Measurements from ENCODE around the gene GATA5. TPM values are rescaled to one million over a fixed set of nuclear protein-coding genes. Genes with fewer than 3 reads are reported as not detected.

GATA5 gene
- total RNA-seq, 1 experiment from 2014 or later, result not detected

- Mint-ChIP-seq H3K4me1 (ENCODE audit: low read depth, unreplicated experiment) (no peaks in the 10 kb centered on the region), H3K36me3 (ENCODE audit: insufficient read depth, unreplicated experiment) (no peaks in the 10 kb centered on the region), H3K4me3 (ENCODE audit: low read depth, unreplicated experiment) (no peak overlapping the region), H3K27ac (ENCODE audit: unreplicated experiment) (no peak overlapping the region), H3K9me3 (ENCODE audit: low read depth, unreplicated experiment) (no peaks in the 10 kb centered on the region), H3K27me3 (ENCODE audit: unreplicated experiment) (peaks cover 83% of the 10 kb centered on the region)
- BruUV-seq (replicated peaks), result no TSS peak
- no peak for TF ChIP-seq CTCF (IDR thresholded peaks at IDR 0.05; ENCODE audit: unreplicated experiment)
- no peak for DNase-seq
- CTCF ChIA-PET, result no interaction called here
- intact Hi-C loops (cut with micrococcal nuclease; ENCODE audit: unreplicated experiment), result no loop called here
These were observed 17.2 kb downstream of the GATA5 start for GRCh38 chr20:62458275-62459251.

- no peak overlapping the region for H3K27ac Mint-ChIP-seq (ENCODE audit: unreplicated experiment)
- H3K4me1 Mint-ChIP-seq (ENCODE audit: low read depth, unreplicated experiment), result no peaks in the 10 kb centered on the region
- TF ChIP-seq CTCF (IDR thresholded peaks at IDR 0.05; ENCODE audit: unreplicated experiment), result no peak
- H3K27me3 Mint-ChIP-seq (ENCODE audit: unreplicated experiment), result peaks cover 88% of the 10 kb centered on the region
- no peak overlapping the region for H3K4me3 Mint-ChIP-seq (ENCODE audit: low read depth, unreplicated experiment)
- no peak for DNase-seq
- CTCF ChIA-PET, result no interaction called here
- intact Hi-C loops (cut with micrococcal nuclease; ENCODE audit: unreplicated experiment), result no loop called here
- no peaks in the 10 kb centered on the region for H3K9me3 Mint-ChIP-seq (ENCODE audit: low read depth, unreplicated experiment)
- BruUV-seq (replicated peaks), result no TSS peak
- no peaks in the 10 kb centered on the region for H3K36me3 Mint-ChIP-seq (ENCODE audit: insufficient read depth, unreplicated experiment)
These were observed 18.0 kb downstream of the GATA5 start for GRCh38 chr20:62457831-62458230.

- Mint-ChIP-seq H3K27ac (ENCODE audit: unreplicated experiment) (no peak overlapping the region), H3K36me3 (ENCODE audit: insufficient read depth, unreplicated experiment) (no peaks in the 10 kb centered on the region), H3K9me3 (ENCODE audit: low read depth, unreplicated experiment) (no peaks in the 10 kb centered on the region), H3K4me3 (ENCODE audit: low read depth, unreplicated experiment) (no peak overlapping the region), H3K27me3 (ENCODE audit: unreplicated experiment) (peaks cover 95% of the 10 kb centered on the region), H3K4me1 (ENCODE audit: low read depth, unreplicated experiment) (no peaks in the 10 kb centered on the region)
- DNase-seq, result no peak
- no peak for TF ChIP-seq CTCF (IDR thresholded peaks at IDR 0.05; ENCODE audit: unreplicated experiment)
- intact Hi-C loops (cut with micrococcal nuclease; ENCODE audit: unreplicated experiment), result no loop called here
- CTCF ChIA-PET, result no interaction called here
- BruUV-seq (replicated peaks), result no TSS peak
These were observed 18.7 kb downstream of the GATA5 start for GRCh38 chr20:62457098-62457497.

GRCh38 chr20:62455929-62456328 lies 19.9 kb downstream of the GATA5 start:
- Mint-ChIP-seq H3K27me3 (ENCODE audit: unreplicated experiment) (peaks cover 100% of the 10 kb centered on the region), H3K9me3 (ENCODE audit: low read depth, unreplicated experiment) (no peaks in the 10 kb centered on the region), H3K36me3 (ENCODE audit: insufficient read depth, unreplicated experiment) (no peaks in the 10 kb centered on the region), H3K4me3 (ENCODE audit: low read depth, unreplicated experiment) (no peak overlapping the region), H3K4me1 (ENCODE audit: low read depth, unreplicated experiment) (no peaks in the 10 kb centered on the region), H3K27ac (ENCODE audit: unreplicated experiment) (no peak overlapping the region)
- CTCF ChIA-PET, result no interaction called here
- no peak for DNase-seq
- TF ChIP-seq CTCF (IDR thresholded peaks at IDR 0.05; ENCODE audit: unreplicated experiment), result no peak
- intact Hi-C loops (cut with micrococcal nuclease; ENCODE audit: unreplicated experiment), result no loop called here
- BruUV-seq (replicated peaks), result no TSS peak
